H9 (cell line): ENCODE data around the gene OSCAR. TPM values are rescaled to one million over a fixed set of nuclear protein-coding genes. Genes with fewer than 3 reads are reported as not detected.
A peak's percentile ranks its signal among the peaks of the same experiment; 100 is the strongest.

Experiments used
- DNase-seq: peaks from one replicate; pipeline ENCODE4 v3.0.0-alpha.2; 2017
- H2AFZ ChIP-seq: one replicate; pipeline ENCODE4 v1.6.1; 2013; ENCODE audit warnings: mild to moderate bottlenecking, low read length, control low read depth, moderate library complexity
- H2AK5ac ChIP-seq: 2 replicates; pipeline ENCODE4 v1.6.1; 2013; ENCODE audit warnings: low read length, control low read depth, mixed read lengths; ENCODE audit not compliant: insufficient read length
- H2BK120ac ChIP-seq: one replicate; pipeline ENCODE4 v1.6.1; 2013; ENCODE audit warnings: low read depth, mild to moderate bottlenecking, low read length, control low read depth, inconsistent platforms; ENCODE audit not compliant: poor library complexity, severe bottlenecking
- H2BK12ac ChIP-seq: 2 replicates; pipeline ENCODE4 v1.6.1; 2013; ENCODE audit warnings: low read length, control low read depth, mixed read lengths, low read depth; ENCODE audit not compliant: insufficient read length
- H2BK15ac ChIP-seq: 2 replicates; pipeline ENCODE4 v1.6.1; 2013; ENCODE audit warnings: low read depth, low read length, control low read depth
- H2BK20ac ChIP-seq: one replicate; pipeline ENCODE4 v1.6.1; 2013; ENCODE audit warnings: low read depth, mild to moderate bottlenecking, low read length, control low read depth, inconsistent platforms; ENCODE audit not compliant: poor library complexity, severe bottlenecking
- H2BK5ac ChIP-seq: 2 replicates; pipeline ENCODE4 v1.6.1; 2013; ENCODE audit warnings: low read length, control low read depth, mixed read lengths; ENCODE audit not compliant: insufficient read length
- H3K14ac ChIP-seq: 2 replicates; pipeline ENCODE4 v1.6.1; 2013; ENCODE audit warnings: low read length, control low read depth; ENCODE audit not compliant: insufficient read depth
- H3K18ac ChIP-seq: 2 replicates; pipeline ENCODE4 v1.6.1; 2013; ENCODE audit warnings: low read depth, mild to moderate bottlenecking, mixed read lengths, low read length, control low read depth; ENCODE audit not compliant: insufficient read length
- H3K23ac ChIP-seq: 2 replicates; pipeline ENCODE4 v1.6.1; 2013; ENCODE audit warnings: low read length, control low read depth, mixed read lengths, low read depth; ENCODE audit not compliant: insufficient read length
- H3K23me2 ChIP-seq: 2 replicates; pipeline ENCODE4 v1.6.1; 2013; ENCODE audit warnings: low read depth, mild to moderate bottlenecking, mixed read lengths, low read length, control low read depth; ENCODE audit not compliant: insufficient read length, poor library complexity, severe bottlenecking
- H3K27ac ChIP-seq: 2 replicates; pipeline ENCODE4 v1.5.1; 2013; ENCODE audit warnings: low read length, control low read depth, mixed read lengths, low read depth; ENCODE audit not compliant: insufficient read length
- H3K27me3 ChIP-seq: 2 replicates; pipeline ENCODE4 v1.6.1; 2013; ENCODE audit warnings: low read length, control low read depth, inconsistent platforms; ENCODE audit not compliant: insufficient read depth
- H3K4ac ChIP-seq: 2 replicates; pipeline ENCODE4 v1.6.1; 2013; ENCODE audit warnings: low read depth, mild to moderate bottlenecking, control low read depth, inconsistent platforms, low read length, moderate library complexity
- H3K4me1 ChIP-seq: 2 replicates; pipeline ENCODE4 v1.6.1; 2013; ENCODE audit warnings: low read length, control low read depth, inconsistent platforms; ENCODE audit not compliant: insufficient read depth
- H3K4me2 ChIP-seq: 2 replicates; pipeline ENCODE4 v1.6.1; 2013; ENCODE audit warnings: low read length, control low read depth, mixed read lengths; ENCODE audit not compliant: insufficient read length, insufficient read depth
- H3K56ac ChIP-seq: 2 replicates; pipeline ENCODE4 v1.6.1; 2013; ENCODE audit warnings: low read depth, mild to moderate bottlenecking, mixed read lengths, low read length, control low read depth; ENCODE audit not compliant: insufficient read length
- H3K79me1 ChIP-seq: 2 replicates; pipeline ENCODE4 v1.6.1; 2013; ENCODE audit warnings: low read depth, mild to moderate bottlenecking, moderate library complexity, low read length, control low read depth, inconsistent platforms; ENCODE audit not compliant: insufficient read depth, poor library complexity, severe bottlenecking
- H3K79me2 ChIP-seq: 2 replicates; pipeline ENCODE4 v1.6.1; 2013; ENCODE audit warnings: low read length, control low read depth, inconsistent platforms; ENCODE audit not compliant: insufficient read depth
- H3K9ac ChIP-seq: 2 replicates; pipeline ENCODE4 v1.6.1; 2013; ENCODE audit warnings: low read length, control low read depth, mixed read lengths; ENCODE audit not compliant: insufficient read length; ENCODE audit errors: extremely low read depth
- H3K9me3 ChIP-seq: one replicate; pipeline ENCODE4 v1.6.1; 2013; ENCODE audit warnings: low read depth, low read length, inconsistent platforms; ENCODE audit not compliant: control insufficient read depth
- H3T11ph ChIP-seq: one replicate; pipeline ENCODE4 v1.6.1; 2013; ENCODE audit warnings: mild to moderate bottlenecking, low read length, control low read depth, inconsistent platforms
- H4K20me1 ChIP-seq: one replicate; pipeline ENCODE4 v1.6.1; 2013; ENCODE audit not compliant: control insufficient read depth, insufficient read length, insufficient read depth
- H4K5ac ChIP-seq: 2 replicates; pipeline ENCODE4 v1.6.1; 2013; ENCODE audit warnings: low read depth, mild to moderate bottlenecking, mixed read lengths, low read length, control low read depth; ENCODE audit not compliant: insufficient read length
- H4K8ac ChIP-seq: replicated peaks from 2 replicates; pipeline ENCODE4 v1.6.1; 2013; ENCODE audit warnings: low read length, control low read depth, mixed read lengths, low read depth; ENCODE audit not compliant: insufficient read length
- H4K91ac ChIP-seq: 2 replicates; pipeline ENCODE4 v1.6.1; 2013; ENCODE audit warnings: low read depth, mild to moderate bottlenecking, moderate library complexity, mixed read lengths, low read length, control low read depth; ENCODE audit not compliant: insufficient read length
- H3K27ac Mint-ChIP-seq, 3 experiments: 2 replicates in 2 of 3; 3 replicates in 1 of 3; pipeline ENCODE4 v1.8.0; 2020 to 2021; ENCODE audit warnings: mixed read lengths in 3 of 3, mild to moderate bottlenecking in 1 of 3, moderate library complexity in 1 of 3
- H3K27me3 Mint-ChIP-seq: 2 replicates; pipeline ENCODE4 v1.8.0; 2021; ENCODE audit warnings: low read depth, mild to moderate bottlenecking, moderate library complexity, mixed read lengths
- H3K36me3 Mint-ChIP-seq, 3 experiments: 2 replicates in 2 of 3; 3 replicates in 1 of 3; pipeline ENCODE4 v1.8.0; 2020 to 2021; ENCODE audit warnings: low read depth in 3 of 3, mixed read lengths in 3 of 3; ENCODE audit not compliant: insufficient read depth in 1 of 3
- H3K4me1 Mint-ChIP-seq, 2 experiments: 2 replicates each; pipeline ENCODE4 v1.8.0; 2020; ENCODE audit warnings: mixed read lengths in 2 of 2
- H3K4me3 Mint-ChIP-seq, 2 experiments: 2 replicates in 1 of 2; 3 replicates in 1 of 2; pipeline ENCODE4 v1.8.0; 2020 to 2021; ENCODE audit warnings: mild to moderate bottlenecking in 2 of 2, mixed read lengths in 2 of 2, moderate library complexity in 1 of 2
- H3K9me3 Mint-ChIP-seq, 2 experiments: 2 replicates in 1 of 2; 3 replicates in 1 of 2; pipeline ENCODE4 v1.8.0; 2020; ENCODE audit warnings: mild to moderate bottlenecking in 2 of 2, mixed read lengths in 2 of 2, moderate library complexity in 1 of 2
- CTCF ChIP-seq: fragments of 200-600 bp; sonication (generic); conservative IDR thresholded peaks from 3 replicates; pipeline ENCODE4 v1.8.0; 2021; ENCODE audit warnings: antibody characterized with exemption, mild to moderate bottlenecking
- WGBS: extraction: QIAGEN DNeasy Blood & Tissue Kit; methylation state at CpG from one replicate; pipeline ENCODE4 v1.1.7; 2013; ENCODE audit warnings: missing lambda C conversion rate, low lambda C conversion rate, mixed read lengths; ENCODE audit not compliant: insufficient read length; ENCODE audit errors: extremely low coverage; 5-methylcytosine and 5-hydroxymethylcytosine counted together
- total RNA-seq: library from RNA; stranded (reverse); gene quantifications from 2 replicates; pipeline ENCODE4 v1.2.1, GENCODE V29; 2021

The OSCAR gene
- total RNA-seq, 1 experiment from 2014 or later: 0.24 TPM

- Histone ChIP-seq H3K4me2 (no peak overlapping the region), H3K18ac (no peak overlapping the region), H3K14ac (no peak overlapping the region), H3K56ac (no peak overlapping the region), H3K23ac (no peak overlapping the region), H3K9me3 (no peaks in the 10 kb centered on the region), H2BK120ac (no peak overlapping the region), H2BK20ac (no peak overlapping the region), H3K4ac (no peak overlapping the region), H2AK5ac (no peak overlapping the region), H2BK5ac (no peak overlapping the region), H2BK12ac (no peak overlapping the region), H4K5ac (no peak overlapping the region), H3K79me2 (peaks cover 1% of the 10 kb centered on the region; the same call in 1 of the 2 replicates), H3K4me1 (no peaks in the 10 kb centered on the region), H3K79me1 (peaks cover 4% of the 10 kb centered on the region), H3T11ph (no peak overlapping the region), H2AFZ (no peak overlapping the region), H4K8ac (no peak overlapping the region), H3K23me2 (peaks cover 9% of the 10 kb centered on the region), H2BK15ac (no peak overlapping the region), H4K91ac (no peak overlapping the region), H3K27ac (no peak overlapping the region), H4K20me1 (no peaks in the 10 kb centered on the region), H3K27me3 (no peaks in the 10 kb centered on the region; the same call in 1 of the 2 replicates), H3K9ac (no peak overlapping the region)
- no peak overlapping the region for H3K27ac Mint-ChIP-seq
- DNase-seq: no peak
- peaks cover 24% of the 10 kb centered on the region for H3K27me3 Mint-ChIP-seq
- no peak for TF ChIP-seq CTCF
- no CpG with 5 or more reads among the region's 12 CpGs for WGBS
- H3K4me3 Mint-ChIP-seq: peak overlapping the region in 1 of 2 experiments; percentile 36; a peak in 1 of 5 replicates
- H3K36me3 Mint-ChIP-seq: peaks cover 0 to 4% (median 2%) of the 10 kb centered on the region in 3 experiments; a peak in 5 of 7 replicates
- peaks cover under 1 to 4% of the 10 kb centered on the region in 2 experiments for H3K9me3 Mint-ChIP-seq
- H3K4me1 Mint-ChIP-seq: peaks cover 11 to 25% of the 10 kb centered on the region in 2 experiments
These were observed 1.3 kb downstream of the OSCAR start for GRCh38 chr19:54099190-54099902.
